GM23248 (cell line): ENCODE results near the gene ATP6AP1. TPM values are rescaled to one million over a fixed set of nuclear protein-coding genes. Genes with fewer than 3 reads are reported as not detected.

Experiments used
- DNase-seq: peaks from one replicate; pipeline ENCODE4 v3.0.0-alpha.2; 2015
- H2AFZ ChIP-seq: fragments of 200-600 bp; sonication (generic); 2 replicates; pipeline ENCODE4 v1.6.1; 2016; ENCODE audit warnings: antibody characterized with exemption
- H3F3A ChIP-seq: fragments of 200-600 bp; sonication (generic); 2 replicates; pipeline ENCODE4 v1.6.1; 2016; ENCODE audit warnings: mild to moderate bottlenecking, antibody characterized with exemption, mixed run types; ENCODE audit not compliant: insufficient read depth
- H3K27ac ChIP-seq: fragments of 200-600 bp; sonication (generic); 2 replicates; pipeline ENCODE4 v1.5.1; 2016; ENCODE audit warnings: mild to moderate bottlenecking
- H3K27me3 ChIP-seq: fragments of 200-600 bp; sonication (generic); replicated peaks from 2 replicates; pipeline ENCODE4 v1.6.1; 2016; ENCODE audit warnings: mild to moderate bottlenecking; ENCODE audit not compliant: insufficient read depth
- H3K36me3 ChIP-seq: fragments of 200-600 bp; sonication (generic); 2 replicates; pipeline ENCODE4 v1.6.1; 2016; ENCODE audit warnings: low read depth, mild to moderate bottlenecking
- H3K4me1 ChIP-seq: fragments of 200-600 bp; sonication (generic); 2 replicates; pipeline ENCODE4 v1.6.1; 2016; ENCODE audit warnings: mild to moderate bottlenecking; ENCODE audit not compliant: insufficient read depth
- H3K4me2 ChIP-seq: fragments of 200-600 bp; sonication (generic); one replicate; pipeline ENCODE4 v1.6.1; 2016; ENCODE audit warnings: mild to moderate bottlenecking; ENCODE audit not compliant: unreplicated experiment
- H3K4me3 ChIP-seq: fragments of 200-600 bp; sonication (generic); 2 replicates; pipeline ENCODE4 v1.5.1; 2016; ENCODE audit warnings: mild to moderate bottlenecking
- H3K79me2 ChIP-seq: fragments of 200-600 bp; sonication (generic); 2 replicates; pipeline ENCODE4 v1.6.1; 2016; ENCODE audit warnings: mild to moderate bottlenecking; ENCODE audit not compliant: insufficient read depth
- H3K9ac ChIP-seq: fragments of 200-600 bp; sonication (generic); 2 replicates; pipeline ENCODE4 v1.6.1; 2016; ENCODE audit warnings: mild to moderate bottlenecking
- H3K9me2 ChIP-seq: fragments of 200-600 bp; sonication (generic); 2 replicates; pipeline ENCODE4 v1.6.1; 2016; ENCODE audit warnings: mixed run types, mild to moderate bottlenecking, moderate library complexity; ENCODE audit not compliant: insufficient read depth
- H3K9me3 ChIP-seq: fragments of 200-600 bp; sonication (generic); one replicate; pipeline ENCODE4 v1.6.1; 2017; ENCODE audit warnings: low read depth
- H4K20me1 ChIP-seq: fragments of 200-600 bp; sonication (generic); 2 replicates; pipeline ENCODE4 v1.6.0; 2016; ENCODE audit not compliant: insufficient read depth
- EZH2 ChIP-seq: fragments of 200-600 bp; sonication (generic); IDR thresholded peaks from 2 replicates; pipeline ENCODE4 v1.6.1; 2018; ENCODE audit warnings: antibody characterized with exemption, mild to moderate bottlenecking; ENCODE audit not compliant: insufficient read depth, poor library complexity, severe bottlenecking
- EZH2phosphoT487 ChIP-seq: fragments of 200-600 bp; sonication (generic); IDR thresholded peaks from 2 replicates; pipeline ENCODE4 v1.6.1; 2018; ENCODE audit warnings: antibody characterized with exemption, moderate library complexity, mild to moderate bottlenecking, low read depth; ENCODE audit not compliant: insufficient read depth
- WGBS, 2 experiments: methylation state at CpG; one replicate each; pipeline ENCODE4 v1.1.6; 2015 to 2017; ENCODE audit warnings: low lambda C conversion rate in 2 of 2, low coverage in 1 of 2; ENCODE audit errors: missing lambda C conversion rate in 2 of 2; 5-methylcytosine and 5-hydroxymethylcytosine counted together
- in situ Hi-C: fragments of 300-500 bp; cut with MboI; formaldehyde crosslinking; loops from 2 replicates; pipeline ENCODE4 v1.15.0; 2020
- polyA plus RNA-seq: library from polyadenylated mRNA; unstranded; fragments of >200 nt; fragmentation: Nextera tagmentation; extraction: Ambion mirVana; gene quantifications from 2 replicates; pipeline ENCODE4 v1.2.1, GENCODE V29; 2016
- total RNA-seq: library from RNA; depleted of rRNA; stranded (reverse); fragments of >200 nt; shearing (Covaris generic); gene quantifications from 2 replicates; pipeline ENCODE4 v1.2.3, GENCODE V29; 2014; rRNA removed

ATP6AP1 gene, protein sequence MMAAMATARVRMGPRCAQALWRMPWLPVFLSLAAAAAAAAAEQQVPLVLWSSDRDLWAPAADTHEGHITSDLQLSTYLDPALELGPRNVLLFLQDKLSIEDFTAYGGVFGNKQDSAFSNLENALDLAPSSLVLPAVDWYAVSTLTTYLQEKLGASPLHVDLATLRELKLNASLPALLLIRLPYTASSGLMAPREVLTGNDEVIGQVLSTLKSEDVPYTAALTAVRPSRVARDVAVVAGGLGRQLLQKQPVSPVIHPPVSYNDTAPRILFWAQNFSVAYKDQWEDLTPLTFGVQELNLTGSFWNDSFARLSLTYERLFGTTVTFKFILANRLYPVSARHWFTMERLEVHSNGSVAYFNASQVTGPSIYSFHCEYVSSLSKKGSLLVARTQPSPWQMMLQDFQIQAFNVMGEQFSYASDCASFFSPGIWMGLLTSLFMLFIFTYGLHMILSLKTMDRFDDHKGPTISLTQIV
- 73.2 and 87.8 TPM in 2 replicates for total RNA-seq
- polyA plus RNA-seq, result 156 and 158 TPM in 2 replicates

DNA sequence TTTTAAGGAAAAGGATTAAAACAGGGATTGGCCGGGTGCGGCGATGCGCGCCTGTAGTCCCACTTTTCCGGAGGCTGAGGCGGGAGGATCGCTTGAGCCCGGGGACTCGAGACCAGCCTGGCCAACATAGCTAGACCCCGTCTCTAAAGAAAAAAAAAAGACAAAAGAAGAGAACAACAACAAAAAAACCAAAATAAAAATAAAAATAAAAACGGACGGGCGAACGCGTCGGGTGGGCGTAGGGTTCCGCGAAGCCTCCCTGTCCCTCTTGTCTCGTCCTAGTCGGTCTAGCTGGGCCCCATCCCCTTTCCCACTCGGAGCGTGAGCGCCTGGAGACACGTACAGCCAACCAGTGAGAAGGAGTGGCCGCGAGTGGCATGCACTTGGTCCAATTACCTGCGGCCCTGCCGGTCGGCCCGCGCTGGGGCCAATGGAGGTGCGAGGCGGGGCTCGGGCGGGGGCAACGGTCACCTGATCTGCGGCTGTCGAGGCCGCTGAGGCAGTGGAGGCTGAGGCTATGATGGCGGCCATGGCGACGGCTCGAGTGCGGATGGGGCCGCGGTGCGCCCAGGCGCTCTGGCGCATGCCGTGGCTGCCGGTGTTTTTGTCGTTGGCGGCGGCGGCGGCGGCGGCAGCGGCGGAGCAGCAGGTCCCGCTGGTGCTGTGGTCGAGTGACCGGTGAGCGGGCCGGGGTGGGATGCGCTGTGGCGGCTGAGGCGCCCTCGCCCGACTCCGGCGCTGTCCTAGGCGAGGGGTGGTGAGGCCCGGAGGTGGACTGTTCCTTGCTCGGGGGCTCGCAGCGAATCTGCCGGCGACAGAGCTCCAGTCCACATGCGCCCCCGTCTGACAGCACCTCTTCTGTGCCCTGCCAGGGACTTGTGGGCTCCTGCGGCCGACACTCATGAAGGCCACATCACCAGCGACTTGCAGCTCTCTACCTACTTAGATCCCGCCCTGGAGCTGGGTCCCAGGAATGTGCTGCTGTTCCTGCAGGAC, at the start of gene ATP6AP1:
ATP6AP1 (plus strand) TSS at position 502 of the 996 bp plus-strand sequence; CDS start at position 518, 16 bp downstream.
- 5 to 9% methylated on average over 30 to 32 of the region's 87 CpGs for WGBS, 2 experiments
- no peaks in the 10 kb centered on the region for H4K20me1 ChIP-seq
- no peaks in the 10 kb centered on the region for H3K4me1 ChIP-seq
- H3K27ac ChIP-seq, result peak within 1 kb of the TSS; percentile 41; the same call in 1 of the 2 replicates
- peaks cover 31% of the 10 kb centered on the region for H3K79me2 ChIP-seq
- peak within 1 kb of the TSS; percentile 74 for H3K4me3 ChIP-seq
- peak; percentile 93 for DNase-seq
- H3K27me3 ChIP-seq, result no peaks in the 10 kb centered on the region
- no peaks in the 10 kb centered on the region for H3K9me2 ChIP-seq
- peak within 1 kb of the TSS; percentile 81 for H3K9ac ChIP-seq
- in situ Hi-C loops, result no loop called here
- H3F3A ChIP-seq, result no peaks in the 10 kb centered on the region
- no peaks in the 10 kb centered on the region for H3K9me3 ChIP-seq
- TF ChIP-seq EZH2, result no peak
- TF ChIP-seq EZH2phosphoT487, result no peak
- H3K36me3 ChIP-seq, result no peaks in the 10 kb centered on the region
- H3K4me2 ChIP-seq, result peak within 1 kb of the TSS; percentile 79
- H2AFZ ChIP-seq, result peak within 1 kb of the TSS; percentile 70

DNA sequence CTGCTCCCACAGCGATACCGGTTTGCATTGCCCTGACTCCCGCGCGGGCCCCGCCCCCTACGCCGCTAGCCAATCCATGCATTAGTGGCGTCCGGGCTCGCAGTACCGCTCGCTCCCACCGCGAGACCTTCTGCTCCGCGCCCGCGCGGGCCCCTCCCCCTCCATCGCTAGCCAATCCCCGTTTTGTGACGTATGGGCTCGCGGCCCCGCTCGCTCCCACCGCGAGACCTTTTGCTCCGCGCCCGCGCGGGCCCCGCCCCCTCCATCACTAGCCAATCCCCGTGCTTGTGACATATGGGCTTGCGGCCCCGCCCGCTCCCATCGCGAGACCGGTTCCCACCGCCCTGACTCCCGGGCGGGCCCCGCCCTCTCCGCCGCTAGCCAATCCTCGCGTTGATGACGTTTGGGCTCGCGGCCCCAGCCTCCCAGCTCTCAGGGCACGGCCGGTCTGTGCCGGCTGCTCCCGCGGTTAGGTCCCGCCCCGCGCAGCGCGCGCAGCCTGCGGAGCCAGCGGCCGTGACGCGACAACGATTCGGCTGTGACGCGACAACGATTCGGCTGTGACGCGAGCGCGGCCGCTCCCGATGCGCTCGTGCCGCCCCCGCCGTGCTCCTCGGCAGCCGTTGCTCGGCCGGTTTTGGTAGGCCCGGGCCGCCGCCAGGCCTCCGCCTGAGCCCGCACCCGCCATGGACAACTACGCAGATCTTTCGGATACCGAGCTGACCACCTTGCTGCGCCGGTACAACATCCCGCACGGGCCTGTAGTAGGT, 49.5 kb upstream of the ATP6AP1 start, which contains the start of gene EMD:
EMD (plus strand) TSS at position 497 of the 770 bp plus-strand sequence; CDS start at position 687, 190 bp downstream.
- no peaks in the 10 kb centered on the region for H3K9me3 ChIP-seq
- H3K27me3 ChIP-seq, result no peaks in the 10 kb centered on the region
- peak within 1 kb of the TSS; percentile 98 for H3K27ac ChIP-seq
- no peak within 1 kb of the TSS; the same call in 1 of the 2 replicates for H2AFZ ChIP-seq
- H3K9me2 ChIP-seq, result no peaks in the 10 kb centered on the region
- peaks cover 24% of the 10 kb centered on the region for H3K79me2 ChIP-seq
- H3K4me2 ChIP-seq, result peak within 1 kb of the TSS; percentile 62
- in situ Hi-C loops, result no loop called here
- DNase-seq, result peak; percentile 96
- no peaks in the 10 kb centered on the region for H3F3A ChIP-seq
- H3K4me1 ChIP-seq, result 0 out of 2 replicates have a peak, but pooled peaks cover 7% of the 10 kb centered on the region
- 0 to 2% methylated on average over 4 to 50 of the region's 103 CpGs for WGBS, 2 experiments
- H4K20me1 ChIP-seq, result no peaks in the 10 kb centered on the region
- TF ChIP-seq EZH2phosphoT487 (no peak), EZH2 (no peak)
- H3K36me3 ChIP-seq, result no peaks in the 10 kb centered on the region
- H3K4me3 ChIP-seq, result peak within 1 kb of the TSS; percentile 85
- H3K9ac ChIP-seq, result peak within 1 kb of the TSS; percentile 100

DNA sequence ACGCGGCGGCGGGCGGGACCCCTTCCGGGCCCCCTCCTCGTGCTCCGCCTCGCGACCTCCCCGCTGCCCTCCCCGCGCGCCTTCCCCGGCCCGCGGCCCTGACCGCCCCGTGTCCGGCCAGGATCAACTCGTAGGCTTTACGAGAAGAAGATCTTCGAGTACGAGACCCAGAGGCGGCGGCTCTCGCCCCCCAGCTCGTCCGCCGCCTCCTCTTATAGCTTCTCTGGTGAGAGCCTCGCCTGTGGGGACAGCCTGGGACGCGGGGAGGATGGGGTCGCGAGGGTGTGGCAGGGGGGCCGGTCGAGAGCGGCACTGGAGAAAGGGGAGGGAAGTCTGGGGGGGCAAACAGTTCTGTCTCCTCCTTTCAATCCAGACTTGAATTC, 48.9 kb upstream of the ATP6AP1 start:
- TF ChIP-seq EZH2phosphoT487 (no peak), EZH2 (no peak)
- Histone ChIP-seq H3K9me3 (no peaks in the 10 kb centered on the region), H3K27me3 (no peaks in the 10 kb centered on the region), H3K27ac (peak overlapping the region; percentile 96), H3K79me2 (peaks cover 24% of the 10 kb centered on the region), H3K9ac (peak overlapping the region; percentile 100), H3K4me1 (0 out of 2 replicates have a peak, but pooled peaks cover 7% of the 10 kb centered on the region), H2AFZ (no peak overlapping the region), H3F3A (no peaks in the 10 kb centered on the region), H3K4me3 (peak overlapping the region; percentile 85), H3K9me2 (no peaks in the 10 kb centered on the region), H3K4me2 (peak overlapping the region; percentile 62), H4K20me1 (no peaks in the 10 kb centered on the region), H3K36me3 (no peaks in the 10 kb centered on the region)
- in situ Hi-C loops, result no loop called here
- WGBS, 2 experiments, result 1% methylated on average over 17 of the region's 38 CpGs; no CpG with 5 or more reads in 1 of the 2 experiments
- peak; percentile 28 for DNase-seq
